GM12864 (cell line): Measurements from ENCODE around the gene RPS27L.

Source experiments
- DNase-seq: peaks from one replicate; pipeline ENCODE4 v3.0.0-alpha.2; 2011; ENCODE audit warnings: low read depth
- H3K4me3 ChIP-seq: 2 replicates; pipeline ENCODE4 v1.5.1; 2011; ENCODE audit warnings: mild to moderate bottlenecking, low read depth, low read length, control low read depth
- TF ChIP-seq, protein P1 (sequence below): IDR thresholded peaks from 2 replicates; pipeline ENCODE4 v1.5.1; 2011; ENCODE audit warnings: low read depth, mild to moderate bottlenecking, moderate library complexity, low read length, control low read depth, inconsistent platforms; ENCODE audit errors: missing control alignments

The RPS27L gene

DNA sequence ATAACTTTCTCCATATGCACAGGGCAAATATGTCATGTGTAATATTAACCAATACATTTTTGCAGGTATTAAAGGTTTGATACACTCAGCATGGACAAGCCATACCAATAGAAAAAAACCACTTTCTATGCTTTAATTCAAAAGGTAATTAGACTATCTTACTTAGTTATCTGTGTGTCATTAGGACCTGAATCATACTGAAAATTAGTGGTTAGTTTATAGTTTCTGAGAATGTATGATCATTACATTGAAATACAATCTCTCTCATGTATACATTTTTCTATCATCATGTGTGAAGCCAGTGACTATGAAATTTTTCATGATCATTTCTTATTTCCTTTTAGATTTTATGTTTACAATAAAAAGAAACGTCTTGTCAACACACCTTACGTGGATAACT is 16.3 kb downstream of the RPS27L start:
- TF ChIP-seq, protein P1, sequence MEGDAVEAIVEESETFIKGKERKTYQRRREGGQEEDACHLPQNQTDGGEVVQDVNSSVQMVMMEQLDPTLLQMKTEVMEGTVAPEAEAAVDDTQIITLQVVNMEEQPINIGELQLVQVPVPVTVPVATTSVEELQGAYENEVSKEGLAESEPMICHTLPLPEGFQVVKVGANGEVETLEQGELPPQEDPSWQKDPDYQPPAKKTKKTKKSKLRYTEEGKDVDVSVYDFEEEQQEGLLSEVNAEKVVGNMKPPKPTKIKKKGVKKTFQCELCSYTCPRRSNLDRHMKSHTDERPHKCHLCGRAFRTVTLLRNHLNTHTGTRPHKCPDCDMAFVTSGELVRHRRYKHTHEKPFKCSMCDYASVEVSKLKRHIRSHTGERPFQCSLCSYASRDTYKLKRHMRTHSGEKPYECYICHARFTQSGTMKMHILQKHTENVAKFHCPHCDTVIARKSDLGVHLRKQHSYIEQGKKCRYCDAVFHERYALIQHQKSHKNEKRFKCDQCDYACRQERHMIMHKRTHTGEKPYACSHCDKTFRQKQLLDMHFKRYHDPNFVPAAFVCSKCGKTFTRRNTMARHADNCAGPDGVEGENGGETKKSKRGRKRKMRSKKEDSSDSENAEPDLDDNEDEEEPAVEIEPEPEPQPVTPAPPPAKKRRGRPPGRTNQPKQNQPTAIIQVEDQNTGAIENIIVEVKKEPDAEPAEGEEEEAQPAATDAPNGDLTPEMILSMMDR: no peak
- DNase-seq: no peak
- no peak overlapping the region for H3K4me3 ChIP-seq

DNA sequence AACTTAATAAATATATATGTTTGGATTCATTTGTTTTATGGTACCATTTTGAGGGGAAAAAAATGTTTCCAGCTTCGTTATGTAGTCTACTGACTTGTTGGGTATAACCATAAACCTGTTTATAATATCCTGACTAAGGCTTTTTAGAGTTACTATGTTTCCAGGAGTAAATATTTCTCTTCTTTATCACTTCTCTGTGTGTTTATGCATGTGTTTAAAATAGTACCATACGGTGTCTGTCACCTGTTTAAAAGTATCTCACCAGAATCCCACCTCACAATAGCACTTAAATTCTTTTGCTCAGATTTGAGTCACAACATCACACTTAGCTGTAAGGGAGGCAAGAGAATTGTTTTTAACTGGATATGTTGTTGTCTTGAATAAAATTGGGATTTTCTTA is 20.5 kb downstream of the RPS27L start:
- DNase-seq: no peak
- TF ChIP-seq, protein P1: no peak
- no peak overlapping the region for H3K4me3 ChIP-seq

DNA sequence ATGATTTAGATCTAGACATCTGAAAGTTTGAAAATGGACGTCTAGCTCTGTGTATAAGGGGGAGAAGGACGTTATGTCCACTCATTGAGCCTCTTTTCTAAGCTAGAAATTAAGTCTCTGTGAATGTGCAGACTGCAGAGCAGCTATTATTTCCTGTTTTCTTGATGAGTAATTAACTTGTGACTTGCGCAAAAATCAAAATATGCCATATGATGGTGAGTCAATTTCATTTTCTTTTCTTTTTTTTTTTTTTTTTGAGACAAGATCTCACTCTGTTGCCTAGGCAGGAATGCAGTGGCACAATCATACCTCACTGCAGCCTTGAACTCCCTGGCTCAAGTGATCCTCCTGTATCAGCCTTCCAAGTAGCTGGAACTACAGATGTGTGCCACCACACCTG is 21.5 kb downstream of the RPS27L start:
- no peak overlapping the region for H3K4me3 ChIP-seq
- TF ChIP-seq, protein P1: no peak
- no peak for DNase-seq

DNA sequence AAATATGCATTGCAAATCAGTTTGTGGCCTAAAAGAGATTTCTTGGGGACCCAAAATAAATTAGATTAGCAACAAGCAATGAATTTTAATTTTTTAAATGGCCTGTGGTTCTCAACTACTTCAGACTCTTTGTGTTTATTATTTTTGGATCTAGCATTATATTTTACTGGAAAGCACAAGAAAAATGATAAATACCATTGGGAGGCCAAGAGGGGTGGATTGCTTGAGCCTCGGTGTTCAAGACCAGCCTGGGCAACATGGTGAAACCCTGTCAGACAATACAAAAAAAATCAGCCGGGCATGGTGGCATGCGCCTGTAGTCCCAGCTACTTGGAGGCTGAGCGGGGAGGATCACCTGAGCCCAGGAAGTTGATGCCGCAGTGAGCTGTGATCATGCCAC is 22.0 kb downstream of the RPS27L start:
- no peak overlapping the region for H3K4me3 ChIP-seq
- DNase-seq: no peak
- TF ChIP-seq, protein P1: no peak

DNA sequence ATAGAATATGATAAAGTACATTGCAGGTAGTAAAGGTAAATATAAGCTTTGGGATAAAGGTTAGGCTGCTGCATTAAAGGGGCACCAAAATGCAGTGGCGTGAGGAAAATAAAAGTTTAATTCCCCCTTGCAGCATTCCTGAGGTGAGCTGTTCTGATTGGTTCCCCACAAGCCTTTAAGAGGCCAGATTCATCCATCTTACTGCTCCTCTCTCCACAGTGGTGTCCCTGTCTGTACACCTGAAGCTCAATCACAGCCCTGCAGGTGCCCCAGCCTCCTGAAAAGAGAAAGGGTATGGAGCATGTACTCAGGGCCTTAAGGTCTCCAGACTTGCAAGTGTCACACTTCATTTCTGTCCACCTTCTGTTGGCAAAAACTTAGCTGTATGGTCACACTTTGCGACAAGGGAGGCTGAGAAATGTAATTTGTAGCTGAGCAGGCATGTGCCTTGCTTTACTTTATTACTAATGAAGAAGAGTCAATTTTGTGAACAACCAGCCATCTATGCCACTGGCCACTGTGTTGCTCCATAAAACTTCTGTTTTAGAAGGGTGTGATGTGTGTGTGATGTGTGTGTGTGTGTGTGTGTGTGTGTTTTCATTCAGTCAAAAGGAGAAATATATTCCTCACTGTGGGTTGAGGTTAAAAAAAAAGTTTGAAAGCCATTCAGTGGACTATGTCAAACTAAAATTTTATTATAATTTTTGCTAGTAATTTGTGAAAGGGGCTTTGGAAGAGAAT is 22.9 kb downstream of the RPS27L start:
- TF ChIP-seq, protein P1: no peak
- no peak overlapping the region for H3K4me3 ChIP-seq
- DNase-seq: no peak

DNA sequence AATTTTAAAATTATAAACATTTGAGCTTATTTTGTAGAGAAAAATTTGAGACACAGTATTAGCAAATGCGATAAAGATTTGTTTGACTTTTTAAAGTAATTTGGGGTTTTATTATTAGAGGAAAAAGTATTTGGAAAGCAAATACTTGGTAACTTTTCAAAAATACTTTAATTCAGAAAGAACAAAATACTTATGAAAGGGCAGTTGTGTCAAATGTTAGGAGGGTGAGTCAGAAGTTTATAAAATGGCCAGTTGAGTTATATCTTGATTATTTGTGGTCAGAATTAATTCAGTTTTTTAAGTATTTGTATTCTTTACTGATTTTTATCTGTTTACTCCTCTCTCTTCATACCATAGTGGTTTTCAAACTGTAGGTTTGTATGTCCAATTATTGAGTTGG is 23.5 kb downstream of the RPS27L start:
- no peak overlapping the region for H3K4me3 ChIP-seq
- no peak for DNase-seq
- TF ChIP-seq, protein P1: no peak

DNA sequence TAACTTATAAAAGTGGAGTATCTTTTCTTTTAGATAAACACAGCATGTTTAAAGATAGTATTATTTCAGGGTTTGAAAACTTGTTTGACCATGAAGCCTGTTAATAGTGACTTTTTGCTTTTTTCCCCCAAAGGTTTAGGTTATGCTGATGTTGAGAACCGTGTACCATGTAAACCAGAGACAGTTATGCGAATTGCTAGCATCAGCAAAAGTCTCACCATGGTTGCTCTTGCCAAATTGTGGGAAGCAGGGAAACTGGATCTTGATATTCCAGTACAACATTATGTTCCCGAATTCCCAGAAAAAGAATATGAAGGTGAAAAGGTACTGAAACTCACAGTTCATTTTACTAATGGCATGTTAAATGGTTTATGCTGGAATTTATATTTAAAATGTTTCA is 30.6 kb downstream of the RPS27L start:
- TF ChIP-seq, protein P1: no peak
- H3K4me3 ChIP-seq: no peak overlapping the region
- DNase-seq: no peak
